GM19452 (cell line): Measurements from ENCODE around the gene SULF2.

Experiments used
- ATAC-seq: cut with Tn5 transposase; IDR thresholded peaks from one replicate; pipeline ENCODE4 v1.9.1; 2021; ENCODE audit not compliant: unreplicated experiment

The SULF2 gene

DNA sequence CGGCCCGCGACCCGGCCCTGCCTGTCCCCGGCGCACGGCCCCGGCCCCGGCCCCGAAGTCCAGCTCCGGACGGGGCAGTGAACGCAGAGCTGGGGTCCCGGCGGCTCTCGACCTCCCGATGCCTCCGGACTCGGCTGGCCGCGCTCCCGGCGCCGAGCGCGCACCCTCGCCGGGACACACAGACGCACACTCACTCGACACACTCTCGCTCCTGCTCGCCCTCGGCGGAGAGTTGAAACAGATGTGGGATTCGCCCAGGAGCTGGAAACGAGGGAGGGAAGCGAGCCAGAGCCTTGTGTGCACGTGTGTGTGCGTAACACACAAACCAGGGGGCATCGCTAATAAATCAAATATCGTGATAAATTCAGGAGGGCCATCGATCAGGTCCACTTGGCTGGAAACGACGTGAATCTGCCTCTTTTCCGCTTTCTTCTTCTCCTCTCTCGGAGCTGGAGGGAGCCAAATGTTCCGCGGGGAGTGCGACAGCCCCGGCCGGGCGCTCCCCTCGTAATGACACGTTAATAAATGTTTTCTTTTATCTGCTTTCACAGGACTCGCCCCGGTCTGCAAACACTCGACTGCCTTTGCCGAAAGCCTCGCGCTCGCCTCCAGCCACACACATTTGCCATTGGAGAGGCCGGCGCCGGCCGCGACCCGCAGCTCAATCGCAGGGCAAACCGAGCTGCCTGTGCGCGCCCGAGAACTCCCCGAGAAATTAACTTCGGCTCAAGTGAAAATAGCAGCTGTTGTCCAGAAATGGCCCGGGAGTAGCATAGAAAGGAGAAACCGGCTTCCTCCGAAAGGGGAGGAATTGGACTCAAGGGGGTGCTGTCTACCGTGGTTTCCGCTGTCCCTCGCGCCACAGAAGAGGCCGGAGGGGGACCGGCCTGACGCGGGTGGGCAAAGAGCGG, 828 bp upstream of the SULF2 start:
- no peak for ATAC-seq

DNA sequence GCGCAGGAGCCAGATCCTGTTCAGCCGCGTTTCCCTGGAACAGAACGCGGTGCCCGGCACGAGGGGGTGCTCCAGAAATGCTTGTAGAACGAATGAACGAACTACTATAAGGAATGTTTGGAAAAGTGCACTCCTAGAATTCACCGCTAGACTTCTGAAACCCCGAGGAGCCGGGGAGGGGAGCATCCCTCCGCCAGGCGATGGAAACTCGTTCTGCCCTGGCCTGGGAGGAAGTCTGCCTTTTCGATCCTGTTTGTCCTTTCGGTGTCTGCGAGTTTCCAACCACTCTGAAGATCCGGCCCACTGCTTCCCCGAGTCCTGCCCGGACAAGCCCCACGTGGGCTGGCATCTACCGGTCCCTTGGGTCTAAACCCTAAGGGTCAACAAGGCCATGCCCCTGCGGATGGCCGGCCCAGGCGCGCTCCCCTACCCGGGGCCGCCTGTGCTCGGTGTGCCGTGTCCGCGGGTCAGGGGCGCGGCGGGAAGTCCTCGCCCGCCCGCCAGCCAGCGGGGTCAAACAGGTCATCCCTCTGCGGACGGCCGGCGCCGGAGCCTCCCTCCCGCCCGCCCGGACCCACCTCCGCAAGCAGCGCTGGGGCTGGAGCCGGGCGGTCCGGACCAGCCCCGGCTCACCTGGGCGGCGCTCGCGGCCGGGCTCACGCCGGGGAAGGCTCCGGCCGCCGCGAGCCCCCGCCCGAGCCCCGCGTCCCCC, 526 bp downstream of the SULF2 start:
- no peak for ATAC-seq

DNA sequence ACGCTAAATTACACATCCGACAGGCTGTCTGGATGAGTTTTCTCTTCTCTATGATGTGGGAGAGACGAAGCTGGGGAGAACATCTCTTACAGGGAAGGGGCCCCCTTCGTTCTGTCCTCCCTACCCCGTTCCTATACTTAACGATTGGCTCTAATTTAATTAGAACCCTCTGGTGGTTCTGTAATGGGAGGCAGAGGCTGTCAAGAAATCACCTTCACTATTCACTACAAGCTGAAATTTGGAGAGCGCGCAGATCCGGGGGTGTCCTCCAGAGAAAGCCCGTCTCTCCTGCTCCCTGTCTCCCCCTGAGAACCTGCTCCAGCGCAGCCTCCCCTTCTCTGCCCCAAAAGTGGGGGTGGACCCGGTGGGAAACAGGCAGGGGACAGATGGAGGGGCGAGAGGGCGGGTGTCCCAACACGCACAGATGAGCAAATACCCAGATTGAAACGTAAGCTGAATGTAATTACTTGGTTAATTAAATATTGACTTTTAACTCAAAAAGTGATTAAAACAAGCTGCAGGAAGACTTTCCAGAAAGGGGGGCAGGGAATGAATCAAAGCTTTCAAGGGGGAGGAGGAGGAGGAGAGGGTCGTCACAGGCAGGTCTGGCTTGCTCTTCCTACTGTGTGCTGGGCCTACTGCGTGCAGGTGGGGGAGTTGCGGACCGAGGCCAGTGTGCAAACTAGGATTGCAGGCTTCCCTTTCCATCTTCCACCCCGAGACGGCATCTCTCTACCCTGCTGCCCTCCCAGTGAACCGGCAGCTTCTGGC, 1.3 kb downstream of the SULF2 start:
- no peak for ATAC-seq

DNA sequence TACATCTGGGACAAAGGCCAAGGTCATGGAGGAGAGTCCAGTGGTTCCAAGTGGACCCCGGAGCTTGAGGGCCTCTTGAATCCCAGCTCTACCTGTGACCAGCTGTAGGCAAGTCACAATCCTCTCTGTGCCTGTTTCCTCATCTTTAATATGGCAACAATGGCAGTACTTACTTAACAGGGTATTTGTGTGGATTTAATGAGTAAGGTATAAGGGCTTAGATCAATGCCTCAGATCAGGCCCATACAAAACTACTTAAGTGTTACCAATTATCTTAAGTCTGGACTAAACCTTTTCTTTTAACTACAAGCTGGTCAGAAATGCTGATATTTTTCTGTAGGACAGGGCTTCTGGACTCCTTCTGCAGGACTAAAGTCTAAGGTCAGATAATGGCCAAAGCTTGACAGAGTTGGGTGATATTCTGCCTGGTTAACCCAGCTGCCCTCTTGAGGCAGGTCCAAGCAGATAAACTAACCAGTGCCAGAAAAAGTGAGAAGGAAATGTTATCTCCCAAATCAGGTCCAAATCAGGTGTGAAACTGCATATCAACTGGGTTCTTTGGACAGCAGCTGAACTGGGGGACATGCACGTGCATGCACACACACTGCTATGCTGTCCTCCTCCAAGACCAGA, 2.2 kb downstream of the SULF2 start:
- ATAC-seq: no peak

DNA sequence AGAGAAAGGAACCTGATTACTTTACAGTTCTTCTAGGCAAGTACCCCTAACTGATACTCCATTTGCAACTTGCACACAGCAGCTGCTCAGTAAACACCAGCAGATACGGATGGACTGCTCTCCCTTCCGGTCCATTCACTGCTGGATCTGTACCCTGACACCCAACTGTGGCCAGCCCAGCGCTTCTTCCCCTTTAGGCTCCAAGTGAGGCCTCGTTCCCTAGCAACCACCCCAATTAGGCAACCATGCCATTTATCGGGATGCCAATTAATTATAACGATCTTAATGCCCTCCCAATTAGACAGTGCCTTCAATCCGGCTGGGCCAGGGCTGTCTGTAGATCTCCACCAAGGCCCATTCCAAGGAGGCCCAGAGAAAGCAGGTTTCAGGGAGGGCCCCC, 3.2 kb downstream of the SULF2 start:
- ATAC-seq: no peak

DNA sequence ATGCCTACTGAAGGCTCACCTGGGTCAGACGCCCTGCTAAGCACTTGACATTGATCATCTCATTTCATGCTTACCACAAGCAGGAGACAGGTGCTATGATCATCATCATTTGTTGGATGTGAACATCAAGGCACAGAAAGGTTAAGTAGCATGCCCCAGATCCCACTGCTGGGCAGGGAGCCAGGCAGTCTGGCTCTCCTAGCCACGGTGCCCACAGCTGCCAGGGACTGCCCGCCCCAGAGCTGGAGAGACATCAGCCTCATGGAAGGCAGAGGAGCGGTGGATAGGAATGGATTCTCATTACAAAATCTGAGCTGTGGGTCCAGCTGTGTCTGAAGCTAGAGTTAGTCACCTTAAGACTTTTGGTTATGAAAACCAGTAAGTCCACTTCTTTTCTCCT, 3.6 kb downstream of the SULF2 start:
- ATAC-seq: no peak

DNA sequence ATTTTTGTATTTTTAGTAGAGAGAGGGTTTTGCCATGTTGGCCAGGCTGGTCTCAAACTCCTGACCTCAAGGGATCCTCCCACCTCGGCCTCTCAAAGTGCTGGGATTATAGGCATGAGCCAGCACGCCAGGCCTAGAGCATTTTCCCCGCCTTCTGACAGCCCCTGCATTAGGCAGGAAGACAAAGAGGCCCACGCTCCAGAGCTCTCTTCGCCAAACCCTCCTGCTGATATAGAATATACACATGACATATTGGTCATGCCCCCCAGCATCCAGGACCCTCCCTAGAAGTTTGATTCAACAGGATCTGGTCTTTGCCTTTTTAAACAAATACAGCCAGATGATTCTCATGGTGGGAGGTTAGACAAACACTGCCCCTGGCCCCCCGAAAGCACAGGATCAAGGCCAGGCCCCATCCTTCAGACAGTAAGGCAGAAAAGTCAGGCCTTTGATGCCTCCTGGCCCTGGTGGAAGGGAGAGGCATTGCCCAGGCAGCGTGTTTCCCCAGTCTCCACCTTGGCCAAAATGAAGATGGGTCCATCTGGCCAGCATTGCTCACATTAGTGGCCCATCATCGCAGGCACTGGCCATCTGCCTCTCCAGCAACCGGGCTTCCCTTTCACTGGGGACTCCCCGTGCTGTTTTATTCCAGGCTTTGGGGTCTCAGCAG, 4.4 kb downstream of the SULF2 start:
- ATAC-seq: no peak

DNA sequence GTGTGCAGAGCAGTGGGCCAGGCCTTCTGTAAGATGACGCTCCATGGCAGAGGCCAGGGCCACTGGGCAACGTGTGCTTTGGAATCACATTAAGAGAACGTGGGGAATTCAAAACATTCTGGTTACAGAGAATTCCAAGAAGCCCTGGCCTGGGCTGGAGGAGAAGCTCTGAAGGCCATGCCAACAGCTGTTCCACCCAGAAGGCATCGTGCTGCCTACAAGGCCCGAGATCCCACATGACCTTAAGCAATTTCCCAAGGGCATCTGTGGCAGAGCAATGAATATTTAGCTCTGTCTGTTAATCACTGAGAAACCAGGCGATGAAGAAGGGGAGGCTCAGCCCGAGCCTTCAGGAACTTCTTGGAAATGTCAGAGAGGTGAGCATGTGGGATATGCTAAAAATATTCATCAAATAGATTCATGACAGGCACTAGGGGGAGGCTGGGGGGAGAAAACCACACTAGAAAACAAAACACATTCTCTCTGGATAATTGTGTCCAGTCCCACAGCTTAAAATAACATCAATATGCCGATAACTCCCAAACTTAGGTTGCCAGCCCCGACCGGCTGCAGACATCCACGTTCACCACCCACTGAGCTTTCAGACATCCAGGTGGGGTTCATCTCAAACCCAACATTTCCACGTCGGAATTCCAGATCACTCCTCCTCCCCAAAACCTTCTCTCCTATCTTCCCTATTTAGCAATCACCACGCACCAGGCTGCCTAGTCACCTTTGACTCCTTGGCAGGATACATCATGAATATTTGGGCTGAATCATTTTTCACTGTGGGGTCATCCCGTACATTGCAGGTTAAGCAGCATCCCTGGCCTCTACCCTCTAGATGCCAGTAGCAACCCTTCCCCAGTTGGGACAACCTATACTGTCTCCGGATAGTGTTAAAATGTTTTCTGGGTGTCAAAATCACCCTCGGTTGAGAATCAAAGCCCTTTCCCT, 6.6 kb downstream of the SULF2 start:
- ATAC-seq: no peak

DNA sequence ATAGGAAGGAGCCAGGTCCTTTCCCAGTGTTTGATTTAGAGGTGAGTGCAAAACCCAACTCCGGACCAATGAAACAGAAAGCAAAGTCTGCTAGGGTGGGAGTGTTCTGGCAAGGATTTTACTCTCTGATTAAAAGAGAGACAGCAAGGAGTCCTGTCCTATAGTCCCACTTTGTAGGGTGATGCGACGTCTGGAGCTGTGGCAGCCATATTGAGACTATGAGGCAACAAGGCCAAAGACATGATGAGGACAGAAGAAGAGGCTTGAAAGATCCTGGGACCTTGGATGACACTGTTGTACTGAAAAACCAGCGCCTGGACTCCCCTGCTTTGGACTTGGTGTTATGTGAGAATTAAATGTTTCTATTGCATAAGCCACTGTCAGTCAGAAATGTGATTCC, 8.1 kb downstream of the SULF2 start:
- ATAC-seq: no peak

DNA sequence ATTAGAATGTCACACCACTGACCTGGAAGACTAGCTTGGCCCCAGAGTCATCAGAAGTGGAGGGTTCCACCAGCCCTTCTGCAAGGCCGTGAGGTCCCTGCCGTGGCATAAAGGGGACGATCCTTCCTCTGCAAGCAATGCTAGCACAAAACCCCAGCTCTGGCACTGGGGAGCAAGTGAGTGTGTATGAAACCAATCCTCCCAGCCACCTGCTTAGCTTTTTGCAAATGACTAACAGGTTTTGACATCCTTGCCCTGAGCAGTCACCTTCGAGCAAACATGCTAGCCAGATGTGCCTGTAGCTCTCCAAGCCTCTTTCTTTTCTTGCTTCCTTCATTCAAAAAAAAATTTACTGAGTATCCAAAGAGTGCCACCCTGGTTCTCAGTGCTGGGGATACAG, 8.6 kb downstream of the SULF2 start:
- ATAC-seq: no peak

DNA sequence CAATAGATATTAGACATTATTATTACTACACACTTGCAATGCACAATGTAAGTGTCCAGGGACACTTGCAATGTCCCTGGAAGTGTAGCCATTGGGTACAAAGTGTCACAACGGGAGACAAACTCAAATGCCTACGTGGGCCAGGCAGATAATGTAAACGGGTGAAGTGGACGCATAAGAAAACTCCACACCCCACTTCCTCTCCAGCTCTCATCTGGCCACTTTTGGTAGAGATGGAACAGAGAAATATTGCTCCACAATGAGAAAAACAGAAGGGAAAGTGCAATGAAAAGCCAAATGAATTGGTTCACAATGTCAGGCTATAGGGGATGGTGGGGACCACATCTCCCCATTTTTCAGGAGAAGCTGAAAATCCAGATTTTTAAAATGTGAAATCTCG, 9.4 kb downstream of the SULF2 start:
- no peak for ATAC-seq

DNA sequence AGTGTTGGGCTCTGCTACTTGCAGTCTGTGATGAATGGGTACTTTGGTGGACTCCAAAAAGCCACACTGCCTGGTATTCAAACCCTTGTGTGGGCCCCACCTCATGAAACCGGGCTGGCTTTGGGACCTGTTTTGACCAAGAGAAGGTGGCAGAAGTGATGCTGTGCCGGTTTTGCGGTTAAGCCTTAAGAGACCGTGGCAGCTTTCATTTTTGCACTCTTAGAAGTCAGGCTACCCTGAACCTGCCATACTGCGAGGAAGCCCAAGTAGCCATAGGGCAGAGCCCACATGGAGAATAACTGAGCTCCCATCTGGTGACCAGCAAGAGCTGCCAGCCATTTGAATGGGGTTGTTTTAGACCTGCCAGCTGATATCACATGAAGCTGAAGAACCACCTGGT, 10.2 kb downstream of the SULF2 start:
- ATAC-seq: no peak

DNA sequence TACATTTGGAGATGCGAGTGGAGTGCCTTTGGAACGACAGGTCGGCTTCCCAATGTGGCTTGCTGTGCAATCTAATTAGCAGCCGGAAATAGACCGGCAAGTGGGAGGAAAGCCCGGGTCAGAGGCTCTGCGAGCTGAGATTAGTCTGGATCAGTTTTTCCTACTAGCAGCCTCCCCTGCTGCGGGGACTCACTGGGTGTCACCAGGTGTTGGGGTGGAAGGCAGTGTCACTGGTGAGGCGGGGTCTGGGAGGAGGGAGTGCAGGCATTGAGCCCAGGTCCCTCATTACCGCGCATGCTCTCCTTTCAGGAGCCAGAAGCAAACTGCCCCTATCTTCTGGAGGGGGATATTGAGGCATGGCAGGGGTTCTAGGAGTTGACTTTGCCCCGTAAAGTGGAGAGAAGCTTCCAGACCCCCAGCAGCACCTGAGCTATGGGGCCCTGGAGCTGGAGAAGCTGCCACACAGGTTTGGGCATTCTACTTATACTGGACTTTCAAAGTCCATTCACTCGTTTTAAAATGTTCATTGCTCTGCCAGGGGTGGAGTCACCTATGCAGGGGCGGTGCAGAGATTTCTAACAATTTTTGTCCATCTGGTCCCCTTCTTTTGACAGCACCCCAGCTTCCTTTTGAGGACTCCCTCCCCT, 11.0 kb downstream of the SULF2 start:
- ATAC-seq: no peak

DNA sequence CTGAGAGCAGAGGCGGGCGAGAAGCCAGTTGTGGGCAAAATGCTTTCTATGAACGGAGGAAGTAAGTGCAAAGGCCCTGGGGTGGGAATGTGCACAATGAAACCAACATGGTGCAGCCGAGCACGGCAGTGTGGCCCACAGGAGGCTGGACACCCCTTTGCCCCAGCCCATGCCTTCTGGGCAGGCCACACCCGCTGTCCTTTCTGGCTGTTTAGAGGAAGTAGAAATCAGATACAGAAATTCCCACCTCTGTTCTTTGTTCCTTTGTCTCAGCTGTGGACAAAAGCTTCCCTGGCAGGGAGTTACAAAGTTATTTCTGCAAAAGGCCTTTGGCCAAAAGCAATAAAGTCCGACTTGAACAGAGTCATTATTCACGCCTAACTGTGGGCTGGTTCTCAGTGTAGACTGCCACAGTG, 11.9 kb downstream of the SULF2 start:
- ATAC-seq: no peak

DNA sequence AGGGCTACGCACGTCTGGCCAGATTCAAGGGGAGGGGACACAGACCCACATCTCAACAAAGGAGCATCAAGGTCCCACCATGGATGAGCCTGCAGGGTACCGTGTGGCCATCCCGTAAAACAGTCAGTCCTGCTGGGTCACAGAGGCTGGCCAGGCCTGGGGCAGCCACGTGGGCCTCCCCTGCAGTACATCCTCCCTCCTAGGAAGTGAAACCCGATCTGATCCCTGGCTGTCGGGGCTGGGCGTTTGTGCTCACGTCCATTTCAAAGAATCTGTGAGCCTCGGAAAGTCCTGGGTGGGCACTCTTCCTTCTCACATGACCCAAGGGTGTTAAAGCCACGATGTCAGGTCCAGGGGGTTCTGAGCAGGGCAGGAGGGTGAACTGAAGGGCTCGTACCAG, 14.3 kb downstream of the SULF2 start:
- no peak for ATAC-seq

DNA sequence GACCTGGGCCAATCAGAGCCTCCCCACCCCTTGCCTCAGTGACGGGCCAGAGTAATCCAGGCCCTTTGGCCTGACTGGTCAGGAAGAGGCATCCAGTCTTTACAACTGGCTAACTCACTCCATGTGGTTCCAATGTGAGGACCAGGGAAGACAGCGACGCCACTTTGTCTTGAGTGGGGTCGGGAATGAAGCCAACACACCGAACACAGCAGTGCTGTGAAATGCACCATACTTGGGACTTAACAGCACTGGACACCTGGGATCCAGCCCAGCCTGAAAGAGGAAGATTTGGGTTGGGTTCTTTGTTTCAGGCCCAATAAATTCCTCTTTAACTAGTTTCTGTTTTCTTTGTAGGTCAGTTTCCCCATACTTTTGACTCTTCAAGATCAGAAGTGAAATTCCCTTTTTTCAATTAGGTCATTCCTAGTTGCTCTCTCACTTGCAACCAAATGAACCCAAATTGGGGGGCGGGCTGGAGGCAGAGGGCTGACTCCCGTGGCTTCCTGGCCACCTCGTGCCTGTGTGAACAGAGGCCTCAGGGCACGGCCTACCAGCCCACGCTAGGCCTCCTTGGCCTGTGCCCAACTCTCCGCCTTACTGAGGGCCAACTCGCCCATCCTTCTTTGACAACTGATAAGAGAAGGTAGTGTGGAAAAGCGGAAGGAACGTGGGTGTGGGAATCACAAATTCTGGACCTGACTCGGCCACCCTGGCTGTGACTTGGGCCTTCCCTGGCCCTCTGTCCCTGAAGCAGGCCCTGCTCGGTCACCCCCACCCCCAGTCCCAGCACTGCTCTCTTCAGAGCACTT, 17.1 kb downstream of the SULF2 start:
- no peak for ATAC-seq

DNA sequence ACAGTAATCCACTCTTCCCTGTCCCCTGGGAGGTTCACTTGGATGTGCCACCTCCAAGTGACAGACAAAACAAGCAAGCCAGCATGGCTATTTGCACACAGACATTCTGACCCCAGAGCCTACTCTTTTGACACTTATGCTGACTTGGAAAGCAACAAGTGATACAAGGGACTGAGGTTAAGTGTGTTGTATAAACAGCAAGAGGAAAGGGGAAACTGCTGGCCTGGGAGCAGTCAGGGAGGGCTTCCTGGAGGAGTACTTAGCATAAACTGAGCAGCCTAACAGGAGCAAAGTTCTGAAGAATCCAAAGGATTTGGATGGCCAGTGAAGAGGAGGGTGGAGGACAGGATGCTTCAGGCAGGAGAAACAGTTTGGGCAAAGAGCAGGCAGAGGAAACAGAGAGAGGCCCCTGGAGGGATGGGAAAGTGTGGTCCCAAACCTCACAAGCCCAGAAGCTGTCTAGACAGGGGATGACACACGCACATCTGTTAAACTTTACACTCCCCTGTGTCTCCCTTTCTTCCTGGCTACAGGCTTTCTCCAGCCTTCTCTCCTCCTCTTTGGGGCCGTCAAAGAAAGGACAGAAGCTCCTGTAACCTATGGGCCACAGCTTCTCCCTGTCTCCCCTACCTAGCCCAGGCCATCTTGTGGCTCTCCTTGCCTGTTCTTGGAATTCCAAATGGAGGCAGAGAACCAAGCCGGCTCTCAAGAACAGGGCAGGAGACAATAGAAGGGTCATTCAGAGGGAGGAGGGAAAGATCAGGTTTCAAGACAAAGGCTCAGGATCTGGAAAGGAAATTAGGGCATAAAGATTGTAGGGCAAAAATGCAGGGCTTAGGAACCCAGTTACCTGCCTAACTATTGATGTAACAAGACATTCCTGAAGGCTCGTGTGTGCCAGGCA, 19.3 kb downstream of the SULF2 start:
- no peak for ATAC-seq
